Measurements from ENCODE around the gene KANSL1.
"Not testable (repeated sequence)": the region's sequence is repeated elsewhere in the genome, so short reads cannot be mapped to it uniquely, and the experiment has no call there.

KANSL1 gene

DNA sequence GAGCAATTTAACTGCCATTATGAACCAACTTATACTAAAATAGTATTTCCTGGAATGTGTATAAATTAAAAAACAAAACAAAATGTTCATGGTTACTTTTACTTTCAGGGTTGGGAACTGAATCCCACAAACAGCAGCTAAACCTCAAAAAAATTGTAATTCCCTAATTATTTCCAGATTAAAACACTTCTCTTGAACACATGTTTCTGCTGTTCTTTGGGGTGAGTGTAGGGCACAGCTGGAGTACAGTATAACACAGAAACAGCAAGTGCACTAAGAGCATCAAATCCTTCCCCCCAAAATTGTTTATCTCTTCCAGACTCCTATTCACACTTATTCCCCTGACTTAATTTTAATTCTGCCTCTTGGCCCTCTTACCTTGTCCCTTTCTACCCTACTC, 56.4 kb downstream of the KANSL1 start:
- DNase-seq: no peak

DNA sequence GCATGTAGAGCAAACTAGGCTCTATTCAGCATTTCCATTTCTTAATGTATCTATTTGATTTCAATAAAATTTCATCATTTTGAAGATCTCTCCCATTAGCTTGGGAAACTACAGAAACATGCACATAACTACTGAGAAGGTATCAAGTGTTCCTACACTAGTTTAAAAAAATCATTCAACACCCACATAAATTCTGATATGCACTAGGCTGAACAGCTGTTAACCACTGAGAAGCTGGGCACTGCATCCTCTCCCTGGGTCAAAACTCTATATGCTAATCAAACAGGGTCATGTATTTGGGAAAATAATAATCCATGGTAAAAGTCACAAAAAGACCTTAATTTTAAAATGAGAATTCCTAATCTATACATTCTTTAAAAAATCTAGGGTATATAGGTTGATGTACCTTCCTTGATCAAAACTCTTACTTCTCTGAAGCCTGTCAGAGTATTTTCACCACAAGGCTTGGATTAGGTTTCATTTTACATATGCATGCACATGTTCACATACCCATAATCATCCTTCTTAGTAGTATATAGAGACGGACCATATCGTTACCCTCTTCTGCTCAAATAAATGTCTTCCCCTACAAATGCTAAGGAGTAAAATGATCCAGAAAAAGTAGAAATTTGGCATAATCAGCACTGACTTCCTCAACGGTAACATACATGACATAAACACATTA, 57.2 kb downstream of the KANSL1 start:
- no peak for DNase-seq

DNA sequence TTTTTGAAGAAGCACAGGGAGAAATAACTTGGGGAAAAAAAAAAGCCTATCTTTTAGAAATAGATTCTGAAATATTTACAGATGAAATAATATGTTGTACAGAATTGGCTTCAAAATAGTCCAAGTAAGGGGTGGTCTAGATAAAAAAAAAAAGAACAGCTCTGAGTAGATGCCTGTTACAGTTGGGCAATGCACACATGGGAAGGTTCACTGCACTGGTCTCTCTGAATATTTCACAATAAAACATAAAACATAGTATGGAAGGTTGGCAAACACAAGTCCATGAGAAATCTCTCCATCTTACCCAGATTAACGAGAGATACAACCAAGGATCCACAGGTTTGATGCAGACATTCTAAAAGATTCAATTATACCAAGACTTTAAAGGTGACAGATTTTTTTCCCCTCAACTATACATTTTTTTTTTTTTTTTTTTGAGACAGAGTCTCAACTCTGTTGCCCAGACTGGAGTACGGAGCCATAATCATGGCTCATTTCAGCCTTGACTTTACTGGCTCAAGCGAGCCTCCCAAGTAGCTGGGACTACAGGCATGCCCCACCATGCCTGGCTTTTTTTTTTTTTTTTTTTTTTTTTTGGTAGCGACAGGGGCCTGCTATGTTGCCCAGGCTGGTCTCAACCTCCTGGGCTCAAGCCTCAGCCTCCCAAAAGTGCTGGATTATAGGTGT, 58.0 kb downstream of the KANSL1 start:
- DNase-seq: no peak

DNA sequence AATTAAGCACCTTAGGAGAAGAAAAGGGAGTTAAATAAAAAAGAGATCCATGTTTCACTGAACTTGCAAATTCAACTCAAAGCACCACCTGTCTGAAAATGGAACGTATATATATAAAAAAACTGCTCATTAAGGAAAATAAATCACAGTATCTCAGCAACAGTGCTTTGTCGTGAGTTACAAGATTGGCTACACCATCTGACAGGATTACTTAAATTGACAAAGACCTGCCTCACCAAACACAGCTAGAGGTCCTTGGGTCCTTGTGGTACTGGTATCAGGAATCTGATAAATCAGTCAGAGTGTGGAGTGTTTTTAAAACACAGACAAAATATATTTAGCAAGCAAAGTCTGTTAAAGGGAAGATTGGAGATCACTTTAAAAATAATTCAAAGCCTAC, 63.9 kb downstream of the KANSL1 start:
- no peak for DNase-seq

DNA sequence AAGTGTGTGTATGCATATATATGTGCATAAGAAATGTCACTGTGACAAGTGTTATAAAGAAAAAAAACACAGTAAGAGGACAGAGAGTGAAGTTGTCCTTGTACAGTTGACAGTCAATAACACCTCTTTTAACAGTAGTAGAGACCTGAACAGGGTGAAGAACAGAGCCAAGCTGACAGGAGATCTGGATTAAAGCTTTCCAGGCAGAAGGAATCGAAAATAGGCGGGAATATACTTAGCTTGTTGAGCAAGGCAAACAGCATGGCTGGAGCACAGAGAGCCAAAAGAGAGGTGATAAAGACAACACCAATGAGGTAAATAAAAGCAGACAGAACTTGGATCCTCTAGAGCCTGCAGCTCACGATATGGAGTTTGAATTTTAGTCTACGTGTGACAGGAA, 64.8 kb downstream of the KANSL1 start:
- no peak for DNase-seq

DNA sequence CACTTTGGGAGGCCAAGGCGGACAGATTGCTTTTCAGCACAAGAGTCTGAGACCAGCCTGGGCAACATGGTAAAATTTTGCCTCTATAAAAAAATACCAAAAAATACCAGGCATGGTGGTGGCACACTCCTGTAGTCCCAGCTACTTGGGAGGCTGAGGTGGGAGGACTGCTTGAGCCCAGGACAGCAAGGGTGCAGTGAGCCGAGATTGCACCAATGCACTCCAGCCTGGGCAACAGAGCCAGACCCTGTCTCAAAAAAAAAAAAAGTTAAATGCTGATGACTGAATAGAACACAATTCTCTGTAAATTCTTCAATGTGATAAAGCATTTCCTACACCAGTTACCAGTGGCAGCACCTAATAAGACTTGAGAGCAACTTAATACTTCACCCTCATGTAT, 65.7 kb downstream of the KANSL1 start:
- no peak for DNase-seq

DNA sequence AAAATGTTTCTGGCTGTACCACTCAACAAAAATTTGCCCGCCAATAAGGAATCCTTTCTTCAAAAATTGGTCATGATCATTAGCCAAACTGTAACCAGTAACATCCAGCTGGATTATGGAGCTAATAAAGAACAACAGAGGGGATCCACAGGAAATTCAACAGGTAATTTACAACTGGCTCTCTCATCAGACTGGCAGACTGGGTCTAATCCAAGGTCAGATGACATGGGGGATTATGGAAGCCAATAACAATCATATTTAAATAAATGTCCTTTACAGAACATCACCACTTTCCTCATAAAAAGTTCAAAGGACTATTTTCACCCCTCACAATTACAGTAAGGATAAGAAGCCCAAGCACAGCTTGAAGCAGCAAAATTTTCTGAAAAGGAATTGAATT, 66.4 kb downstream of the KANSL1 start:
- DNase-seq: no peak

DNA sequence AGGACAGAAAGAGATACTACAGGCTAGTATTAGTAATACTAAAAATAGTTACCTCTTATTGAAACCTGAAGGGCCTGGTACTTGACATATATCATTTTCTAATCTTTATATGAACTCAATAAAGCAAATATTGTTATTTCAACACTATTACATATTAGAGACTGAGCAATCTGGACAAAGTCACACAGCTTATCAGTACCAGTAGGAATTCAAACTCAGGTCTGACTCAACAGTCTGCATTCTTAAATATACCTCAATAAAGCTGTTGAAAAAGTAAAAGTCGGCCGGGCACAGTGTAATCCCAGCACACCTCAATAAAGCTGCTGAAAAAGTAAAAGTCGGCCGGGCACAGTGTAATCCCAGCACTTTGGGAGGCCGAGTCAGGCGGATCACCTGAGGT, 67.4 kb downstream of the KANSL1 start:
- DNase-seq: no peak

DNA sequence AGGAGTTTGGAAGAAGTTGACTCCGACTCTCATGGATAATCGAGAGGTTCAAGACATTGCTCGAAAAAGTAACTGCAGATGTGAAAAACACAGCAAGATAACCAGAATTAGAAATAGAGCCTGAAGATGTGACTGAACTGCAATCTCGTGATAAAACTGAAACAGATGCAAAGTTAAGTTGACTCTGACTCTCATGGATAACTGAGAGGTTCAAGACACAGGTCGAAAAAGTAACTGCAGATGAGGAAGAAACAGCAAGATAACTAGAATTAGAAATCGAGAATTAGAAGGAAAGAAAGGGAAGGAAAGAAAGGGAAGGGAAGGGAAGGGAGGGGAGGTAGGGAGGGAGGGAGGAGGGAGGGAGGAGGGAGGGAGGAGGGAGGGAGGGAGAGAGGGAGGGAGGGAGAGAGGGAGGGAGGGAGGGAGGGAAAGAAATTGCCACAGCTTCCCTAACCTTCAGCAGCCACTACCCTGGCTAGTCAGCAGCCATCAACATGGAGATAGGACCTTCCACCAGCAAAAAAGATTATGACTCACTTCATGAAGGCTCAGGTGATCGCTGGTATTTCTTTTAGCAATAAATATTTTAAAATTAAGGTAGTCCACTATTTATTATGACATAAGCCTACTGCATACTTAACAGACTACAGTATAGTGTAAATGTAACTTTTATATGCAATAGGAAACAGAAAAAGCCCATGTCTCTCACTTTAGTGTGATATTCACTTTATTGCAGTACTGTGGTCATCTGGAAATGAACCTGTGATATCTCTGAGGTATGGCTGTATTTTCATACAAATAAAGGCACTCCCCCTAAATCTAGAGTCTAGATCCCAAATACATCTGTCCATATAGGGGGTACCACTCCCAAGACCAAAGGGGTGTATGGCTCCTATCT, 68.3 kb downstream of the KANSL1 start:
- no peak for DNase-seq

DNA sequence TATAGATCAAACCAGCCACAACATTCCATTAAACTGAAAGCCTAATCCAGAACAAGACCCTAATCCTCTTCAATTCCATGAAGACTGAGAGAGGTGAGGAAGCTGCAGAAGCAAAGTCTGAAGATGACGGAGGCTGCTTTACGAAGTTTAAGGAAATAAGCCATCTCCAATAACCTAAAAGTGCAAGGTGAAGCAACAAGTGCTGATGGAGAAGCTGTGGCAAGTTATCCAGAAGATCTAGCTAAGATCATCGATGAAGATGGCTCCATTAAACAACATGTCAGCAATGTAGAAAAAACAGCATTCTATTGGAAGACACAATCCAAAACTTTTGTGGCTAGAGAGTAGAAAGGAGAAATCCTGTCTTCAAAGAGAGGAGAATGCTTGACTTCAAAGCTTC, 69.6 kb downstream of the KANSL1 start:
- DNase-seq: no peak

DNA sequence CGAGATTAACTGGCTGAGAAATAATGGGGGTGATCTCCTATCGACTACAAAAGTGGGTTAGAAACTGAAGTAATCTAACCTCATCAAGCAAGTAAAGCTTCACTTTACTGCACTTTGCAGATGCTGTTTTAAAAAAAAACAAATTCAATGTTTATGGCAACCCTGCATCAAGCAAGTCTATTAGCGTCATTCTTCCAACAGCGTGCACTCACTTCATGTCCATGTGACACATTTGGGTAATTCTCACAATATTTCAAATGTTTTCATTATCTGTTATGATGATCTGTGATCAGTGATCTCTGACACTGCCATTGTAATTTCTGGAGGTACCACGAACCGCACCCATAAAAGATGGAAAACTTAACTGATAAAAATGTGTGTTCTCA, 70.8 kb downstream of the KANSL1 start:
- no peak for DNase-seq

DNA sequence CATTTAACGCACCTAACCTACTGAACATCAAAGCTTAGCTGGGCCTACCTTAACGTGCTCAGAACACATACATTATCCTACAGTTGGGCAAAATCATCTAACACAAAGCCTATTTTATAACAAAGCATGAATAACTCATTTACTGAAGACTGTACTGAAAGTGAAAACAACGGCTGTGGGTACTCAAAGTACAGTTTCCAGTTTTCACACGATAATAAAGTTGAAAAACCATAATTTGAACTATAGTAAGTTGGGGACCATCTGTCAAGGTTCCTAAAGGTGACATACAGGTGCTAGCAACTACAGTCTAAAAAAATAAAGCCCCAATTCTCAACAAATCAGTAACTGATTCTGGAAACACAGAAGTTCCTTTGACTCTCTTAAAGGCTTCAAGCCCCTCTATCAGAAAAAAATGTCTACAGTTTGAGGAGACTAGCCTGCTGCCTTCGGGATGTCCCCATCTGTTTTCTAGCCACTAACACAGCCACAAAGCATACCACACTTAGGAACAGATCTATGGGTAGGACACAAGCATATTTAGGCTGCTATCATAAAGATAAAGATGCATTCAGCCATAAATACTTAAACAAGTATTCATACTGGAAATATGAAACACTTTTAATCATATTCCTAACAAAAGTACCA, 71.3 kb downstream of the KANSL1 start:
- no peak for DNase-seq

DNA sequence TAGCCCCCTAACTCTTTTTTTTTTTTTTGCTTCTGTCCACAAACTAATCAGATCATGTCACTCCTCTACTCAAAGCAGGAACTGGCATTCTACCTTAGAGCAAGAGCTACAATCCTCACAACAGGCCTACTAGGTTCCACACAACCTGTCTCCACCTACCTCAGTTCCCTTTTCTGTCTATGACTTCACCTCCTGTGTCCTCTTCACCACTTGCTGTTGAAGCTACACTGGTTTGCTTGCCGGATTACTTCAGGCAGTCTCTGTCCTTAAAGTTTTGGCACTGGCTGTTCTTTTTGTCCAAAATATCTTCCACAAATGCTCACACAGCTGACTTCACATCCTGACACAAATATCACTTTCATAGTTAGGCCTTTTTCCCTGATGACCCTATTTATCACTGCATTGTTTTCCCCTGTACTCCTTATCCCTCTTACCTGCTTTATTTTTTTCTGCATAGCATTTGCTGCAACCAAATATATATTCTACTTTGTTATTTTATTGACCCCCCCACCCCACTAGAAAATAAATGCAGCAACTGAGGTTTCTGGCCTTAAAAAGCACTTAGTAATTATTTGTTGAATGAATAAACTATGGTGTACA, 72.0 kb downstream of the KANSL1 start:
- no peak for DNase-seq

DNA sequence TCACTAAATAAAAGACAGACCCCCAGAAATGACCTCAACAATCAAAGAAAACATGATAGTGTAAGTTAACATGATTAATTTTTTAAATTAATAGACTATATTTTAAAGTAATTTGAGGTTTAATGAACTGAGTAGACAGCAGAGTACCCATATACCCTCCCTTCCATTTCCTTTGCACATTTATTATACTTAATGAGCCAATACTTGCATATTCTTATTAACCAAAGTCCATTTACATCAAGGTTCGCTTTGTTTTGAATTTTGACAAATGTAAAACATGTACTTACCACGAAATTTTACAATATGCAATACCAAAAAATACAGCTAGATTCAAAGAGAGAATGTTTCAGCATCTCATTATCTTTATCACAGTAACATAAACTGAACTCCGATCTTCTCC, 72.7 kb downstream of the KANSL1 start:
- no peak for DNase-seq

DNA sequence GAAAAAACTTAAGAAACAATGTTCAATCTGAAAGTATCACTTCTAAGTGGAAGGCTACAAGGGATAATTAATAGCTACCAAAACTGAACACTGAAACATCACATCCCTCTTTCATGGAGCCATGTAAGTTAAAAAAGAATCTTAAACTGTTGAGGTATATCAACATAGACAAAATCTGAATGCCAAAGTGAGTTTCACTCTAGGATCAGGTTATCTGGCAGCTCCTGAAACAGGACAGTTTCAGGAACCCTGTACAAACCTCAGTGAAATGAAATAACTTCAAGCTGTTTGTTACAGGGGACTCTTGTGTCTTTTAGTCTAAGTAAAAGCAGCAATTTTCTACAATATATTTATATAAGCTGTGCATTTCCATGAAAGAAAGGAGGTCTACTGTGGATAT, 73.2 kb downstream of the KANSL1 start:
- DNase-seq: no peak

DNA sequence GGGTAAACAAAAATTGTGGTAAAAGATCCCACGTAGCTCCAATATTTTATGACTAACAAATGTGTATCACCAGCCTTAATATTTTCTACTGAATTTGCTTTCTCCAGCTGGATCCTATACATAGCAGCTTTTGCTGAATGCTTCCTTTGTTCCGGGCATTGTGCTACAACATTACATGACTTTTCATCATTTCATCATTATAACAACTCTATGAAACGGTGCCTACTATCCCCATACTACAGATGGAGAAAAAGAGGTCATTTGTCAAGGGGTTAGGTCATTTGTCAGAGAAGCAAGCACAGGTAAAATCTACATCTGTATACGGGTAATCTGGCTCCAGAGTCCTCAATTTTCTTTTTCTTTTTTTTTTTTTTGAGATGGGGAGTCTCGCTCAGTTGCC, 74.3 kb downstream of the KANSL1 start:
- DNase-seq: no peak

DNA sequence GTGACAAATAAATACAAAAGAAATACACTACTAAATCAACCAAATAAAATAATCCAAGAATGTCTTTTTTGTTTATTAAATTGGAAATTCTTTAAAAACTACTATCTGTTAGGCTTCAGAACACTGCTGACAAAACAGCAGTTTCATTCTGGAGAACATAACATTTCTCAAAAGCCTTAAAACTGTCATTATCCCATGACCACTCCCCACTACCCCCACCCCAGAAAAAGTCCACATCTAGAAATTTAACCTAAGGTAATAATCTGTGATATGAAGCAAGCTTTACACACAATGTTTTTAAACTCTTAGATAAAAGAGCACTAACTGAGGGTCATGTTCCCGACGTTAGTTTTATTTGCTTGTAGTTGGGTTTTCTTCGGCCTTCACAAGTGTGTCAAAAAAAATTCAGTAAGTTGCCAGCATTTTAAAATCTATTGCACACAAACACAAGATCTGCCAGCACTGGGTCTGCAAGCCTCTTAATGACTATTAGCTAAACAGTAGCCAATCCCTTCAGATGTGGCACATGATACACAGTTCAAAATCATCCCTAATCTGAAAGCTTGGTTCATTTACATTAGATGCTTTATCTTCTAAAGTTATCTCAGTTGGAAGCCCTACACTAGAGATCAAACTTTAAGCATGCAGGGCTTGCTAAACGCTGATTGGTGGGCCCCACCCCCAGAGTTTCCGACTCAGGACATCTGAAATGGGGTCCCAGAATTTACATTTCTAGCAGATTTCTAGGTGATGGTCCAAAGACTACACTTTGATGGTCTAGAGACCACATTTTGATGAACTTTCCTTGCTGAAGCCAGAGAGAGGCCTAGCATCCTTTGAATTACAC, 75.2 kb downstream of the KANSL1 start:
- DNase-seq: no peak

DNA sequence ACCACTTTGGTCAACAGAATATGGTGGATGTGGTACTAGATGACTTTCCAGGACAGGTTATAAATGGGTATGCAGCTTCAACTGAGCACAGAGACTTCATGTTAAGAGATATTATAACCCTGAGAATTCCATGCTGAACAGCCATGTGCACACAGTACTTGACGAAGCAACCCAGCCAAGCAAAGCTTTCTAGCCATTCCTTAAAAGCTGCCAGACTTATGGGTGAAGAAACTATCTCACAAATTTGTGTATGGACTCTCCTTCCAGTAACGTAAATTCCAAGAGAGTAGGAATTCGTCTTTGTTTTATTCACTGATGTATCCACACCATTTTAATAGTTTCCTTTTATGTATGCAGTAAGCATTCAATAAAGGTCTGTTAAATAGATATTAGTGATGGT, 76.1 kb downstream of the KANSL1 start:
- DNase-seq: no peak

DNA sequence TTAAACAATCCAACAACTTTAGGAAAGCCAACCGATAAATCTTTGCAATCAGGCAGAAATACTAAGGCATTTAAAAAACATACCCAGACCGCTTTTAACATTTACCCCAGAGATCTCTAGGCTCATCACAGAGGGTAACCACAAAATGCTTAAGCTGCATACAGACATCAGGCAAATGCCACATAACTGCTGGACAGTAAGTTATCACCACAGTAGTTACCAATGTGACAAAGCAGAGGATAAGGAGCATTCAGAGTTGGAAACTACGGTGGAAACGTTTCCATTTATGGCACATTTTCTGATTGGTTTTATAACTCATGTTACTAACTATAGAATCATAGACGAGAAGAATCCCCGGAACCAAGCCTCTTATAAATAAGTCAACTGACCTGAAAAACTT, 77.5 kb downstream of the KANSL1 start:
- no peak for DNase-seq

DNA sequence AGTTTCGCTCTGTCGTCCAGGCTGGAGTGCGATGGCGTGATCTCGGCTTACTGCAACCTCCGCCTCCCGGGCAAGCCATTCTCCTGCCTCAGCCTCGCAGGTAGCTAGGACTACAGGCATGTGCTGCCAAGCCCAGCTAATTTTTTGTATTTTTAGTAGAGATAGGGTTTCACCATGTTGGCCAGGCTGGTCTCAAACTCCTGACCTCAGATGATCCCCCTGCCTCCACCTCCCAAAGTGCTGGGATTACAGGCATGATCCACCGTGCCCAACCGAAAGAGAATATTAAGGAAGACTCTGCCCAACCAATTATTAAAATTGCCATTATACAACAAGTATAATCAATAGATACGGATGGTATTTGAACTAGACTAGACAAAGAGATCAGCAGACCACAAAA, 82.0 kb downstream of the KANSL1 start:
- DNase-seq: not testable (repeated sequence)

DNA sequence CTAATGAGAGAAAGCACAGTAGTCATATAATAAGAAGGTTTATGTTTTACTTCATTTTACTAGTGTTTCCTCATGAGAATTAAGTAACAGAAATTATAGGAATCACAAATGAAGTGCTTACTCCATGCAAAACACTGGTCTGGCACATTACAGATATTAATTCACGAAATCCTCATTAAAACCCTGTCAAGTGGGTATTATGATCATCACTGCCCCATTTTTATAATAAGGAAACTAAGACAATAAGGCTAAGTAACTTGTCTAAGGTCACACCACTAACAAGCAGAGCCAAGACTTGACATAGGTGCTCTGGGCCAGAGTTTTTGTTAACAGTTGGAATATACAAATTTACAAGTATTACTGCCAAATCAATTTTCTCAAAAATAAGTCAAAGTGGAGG, 83.0 kb downstream of the KANSL1 start:
- DNase-seq: no peak

DNA sequence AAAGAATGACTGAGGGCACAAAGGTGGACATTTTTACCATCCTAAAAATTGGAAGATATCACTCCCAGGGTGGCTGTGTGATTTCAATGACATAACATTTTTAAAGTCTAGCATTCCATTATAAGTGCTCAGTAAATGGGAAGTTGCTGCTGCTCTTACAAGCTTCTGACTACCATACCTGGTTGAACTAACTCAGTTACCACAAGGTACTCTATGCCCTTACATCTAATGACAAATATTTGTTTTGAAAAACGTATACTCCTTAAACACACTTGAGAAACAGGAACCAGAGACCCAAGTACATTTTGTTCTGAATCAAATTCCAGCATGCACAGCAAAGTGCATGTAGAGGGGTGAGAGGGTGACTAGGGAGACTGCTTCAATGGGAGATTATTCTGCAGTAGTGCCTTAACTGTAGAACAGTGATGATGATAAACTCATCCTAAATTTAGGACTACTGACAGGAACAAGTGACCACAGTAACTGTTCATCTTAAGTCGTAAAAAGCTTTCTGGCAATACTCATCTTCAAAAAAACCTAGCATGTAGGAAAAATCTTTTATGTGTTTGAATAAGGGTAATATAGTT, 83.5 kb downstream of the KANSL1 start:
- no peak for DNase-seq

Data from stimulated activated CD4-positive, alpha-beta T cell treated with anti-CD3 and anti-CD28 coated beads, Interleukin-15, amount 100 ng/mL, for 24 hours (primary cell).